Measurements from ENCODE around the gene CDON.

CDON gene

GRCh38 chr11:126098204-126098769 lies 35.6 kb upstream of the CDON start:
- no peak for TF ChIP-seq CTCF (conservative IDR thresholded peaks at IDR 0.05)

GRCh38 chr11:126095745-126096144 lies 33.1 kb upstream of the CDON start:
- TF ChIP-seq CTCF (conservative IDR thresholded peaks at IDR 0.05), result no peak
- H3K27ac ChIP-seq, result no peak overlapping the region

More at GRCh38 chr11:126098204-126098769, 35.6 kb upstream of the CDON start:
- H3K27ac ChIP-seq, result no peak overlapping the region

DNA sequence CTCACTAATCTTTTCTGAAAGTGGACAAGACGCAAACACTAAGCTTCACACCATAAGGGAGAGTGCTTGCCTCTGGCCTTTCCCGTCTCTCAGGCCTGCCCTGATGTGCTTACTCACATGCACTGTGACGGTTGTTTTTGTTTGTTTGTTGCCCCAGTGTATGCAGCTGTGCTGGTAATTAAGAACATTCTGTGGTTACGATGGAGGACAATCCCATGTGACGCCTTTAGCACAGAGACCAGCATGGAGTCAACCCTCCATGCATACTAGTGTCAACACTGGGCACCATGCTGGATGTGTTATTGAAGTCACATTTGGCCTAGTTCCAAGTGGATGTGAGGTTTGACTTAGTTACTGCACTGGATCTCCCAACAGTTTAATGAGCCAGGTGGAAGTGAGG lies 27.8 kb upstream of the CDON start:
- H3K27ac ChIP-seq, result peak overlapping the region; percentile 97; the same call in 1 of the 2 replicates
- TF ChIP-seq CTCF (conservative IDR thresholded peaks at IDR 0.05), result no peak

- TF ChIP-seq CTCF (conservative IDR thresholded peaks at IDR 0.05), result no peak
- no peak overlapping the region for H3K27ac ChIP-seq
Observed at GRCh38 chr11:126088999-126089398, 26.3 kb upstream of the CDON start.

DNA sequence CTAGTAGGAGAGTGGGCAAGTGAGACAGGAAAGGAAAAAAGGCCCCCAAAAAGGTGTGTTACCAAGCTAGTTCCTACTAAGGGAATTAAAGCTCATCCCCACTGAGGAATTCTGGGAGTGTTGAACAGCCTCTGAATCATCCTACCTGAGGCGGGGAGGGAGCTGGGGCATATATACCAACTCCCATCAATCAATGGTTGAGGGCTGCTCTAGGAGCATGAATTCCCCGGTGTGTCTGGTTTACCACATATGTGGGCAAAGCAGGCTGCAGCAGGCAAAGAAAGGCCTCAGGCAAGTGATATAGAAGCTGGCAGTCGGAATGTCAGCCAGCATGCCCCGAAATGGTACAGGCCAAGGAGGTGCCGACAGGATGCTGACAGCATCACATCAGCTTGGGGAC lies 23.6 kb upstream of the CDON start:
- no peak for TF ChIP-seq CTCF (conservative IDR thresholded peaks at IDR 0.05)

DNA sequence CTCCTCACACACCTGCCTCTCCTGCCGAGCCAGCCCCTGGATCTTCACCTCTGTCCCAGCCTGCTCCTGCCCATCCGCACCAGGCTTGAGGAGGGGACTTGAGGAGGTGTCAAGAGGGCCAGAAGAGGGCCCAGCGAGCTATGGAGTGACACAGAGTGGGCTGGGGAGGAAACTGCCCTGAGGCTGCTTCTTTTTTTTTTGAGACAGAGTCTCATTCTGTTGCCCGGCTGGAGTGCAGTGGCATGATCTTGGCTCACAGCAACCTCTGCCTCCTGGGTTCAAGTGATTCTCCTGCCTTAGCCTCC lies 21.9 kb upstream of the CDON start:
- peak overlapping the region; percentile 99 for H3K27ac ChIP-seq
- no peak for TF ChIP-seq CTCF (conservative IDR thresholded peaks at IDR 0.05)

More for the DNA sequence above, 23.6 kb upstream of the CDON start:
- H3K27ac ChIP-seq, result no peak overlapping the region

DNA sequence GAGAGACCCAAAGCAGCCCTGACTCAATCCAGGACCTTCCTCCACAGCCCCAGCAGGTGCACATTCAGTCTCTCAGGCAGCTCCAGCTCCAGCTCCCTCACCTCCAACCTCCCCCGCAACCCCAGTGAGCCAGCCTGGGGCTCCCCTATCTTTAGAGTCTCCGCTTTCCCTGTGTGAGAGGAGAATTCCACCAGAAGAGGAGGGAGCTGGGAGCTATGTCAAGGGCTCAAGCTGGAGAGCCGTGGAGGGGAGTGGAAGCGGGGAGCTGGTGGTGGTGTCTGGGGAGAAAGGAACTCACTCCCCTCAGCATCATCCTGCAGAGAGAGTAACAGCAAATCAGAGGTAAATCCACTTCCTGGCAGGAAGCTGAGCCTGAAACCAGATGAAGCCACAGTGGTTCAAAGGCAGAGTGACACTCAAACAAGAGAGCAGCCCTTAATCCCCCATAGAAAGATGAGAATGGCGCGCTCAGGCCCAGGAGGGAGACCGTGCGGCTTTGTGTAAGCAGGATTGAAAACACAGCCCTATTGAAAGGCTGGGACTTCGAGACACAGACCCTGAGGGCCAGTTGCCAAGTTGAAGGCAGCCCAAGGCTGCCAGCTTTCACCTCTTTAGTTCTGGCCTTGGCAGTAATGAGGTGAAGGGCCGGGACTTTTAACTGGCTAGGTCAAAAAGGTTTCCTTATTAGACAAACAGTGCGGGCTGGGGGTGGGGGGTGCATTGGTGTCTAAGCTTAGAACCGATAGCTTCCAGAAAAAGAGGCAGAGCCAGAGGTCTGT lies 21.4 kb upstream of the CDON start:
- H3K27ac ChIP-seq, result peak overlapping the region; percentile 99
- no peak for TF ChIP-seq CTCF (conservative IDR thresholded peaks at IDR 0.05)

Data from VCaP (cell line).